ENCODE results near the gene DACT3.

- TF ChIP-seq, protein P1, sequence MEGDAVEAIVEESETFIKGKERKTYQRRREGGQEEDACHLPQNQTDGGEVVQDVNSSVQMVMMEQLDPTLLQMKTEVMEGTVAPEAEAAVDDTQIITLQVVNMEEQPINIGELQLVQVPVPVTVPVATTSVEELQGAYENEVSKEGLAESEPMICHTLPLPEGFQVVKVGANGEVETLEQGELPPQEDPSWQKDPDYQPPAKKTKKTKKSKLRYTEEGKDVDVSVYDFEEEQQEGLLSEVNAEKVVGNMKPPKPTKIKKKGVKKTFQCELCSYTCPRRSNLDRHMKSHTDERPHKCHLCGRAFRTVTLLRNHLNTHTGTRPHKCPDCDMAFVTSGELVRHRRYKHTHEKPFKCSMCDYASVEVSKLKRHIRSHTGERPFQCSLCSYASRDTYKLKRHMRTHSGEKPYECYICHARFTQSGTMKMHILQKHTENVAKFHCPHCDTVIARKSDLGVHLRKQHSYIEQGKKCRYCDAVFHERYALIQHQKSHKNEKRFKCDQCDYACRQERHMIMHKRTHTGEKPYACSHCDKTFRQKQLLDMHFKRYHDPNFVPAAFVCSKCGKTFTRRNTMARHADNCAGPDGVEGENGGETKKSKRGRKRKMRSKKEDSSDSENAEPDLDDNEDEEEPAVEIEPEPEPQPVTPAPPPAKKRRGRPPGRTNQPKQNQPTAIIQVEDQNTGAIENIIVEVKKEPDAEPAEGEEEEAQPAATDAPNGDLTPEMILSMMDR (IDR thresholded peaks at IDR 0.05; ENCODE audit: low read length): no peak
- no peak for TF ChIP-seq EZH2 (IDR thresholded peaks at IDR 0.05; ENCODE audit: borderline replicate concordance, low read length)
These were observed 24.8 kb downstream of the DACT3 start, which contains the start of gene GNG8 for GRCh38 chr19:46635920-46636761.
